Activated T-cell treated with anti-CD3 and anti-CD28 coated beads for 48 hours (primary cell): Measurements from ENCODE around the gene FOXN1.
"Not testable (repeated sequence)": the region's sequence is repeated elsewhere in the genome, so short reads cannot be mapped to it uniquely, and the experiment has no call there.

Experiments used
- DNase-seq: peaks from one replicate; pipeline ENCODE4 v3.0.0-alpha.2; 2020; ENCODE audit warnings: low read depth

FOXN1 gene

DNA sequence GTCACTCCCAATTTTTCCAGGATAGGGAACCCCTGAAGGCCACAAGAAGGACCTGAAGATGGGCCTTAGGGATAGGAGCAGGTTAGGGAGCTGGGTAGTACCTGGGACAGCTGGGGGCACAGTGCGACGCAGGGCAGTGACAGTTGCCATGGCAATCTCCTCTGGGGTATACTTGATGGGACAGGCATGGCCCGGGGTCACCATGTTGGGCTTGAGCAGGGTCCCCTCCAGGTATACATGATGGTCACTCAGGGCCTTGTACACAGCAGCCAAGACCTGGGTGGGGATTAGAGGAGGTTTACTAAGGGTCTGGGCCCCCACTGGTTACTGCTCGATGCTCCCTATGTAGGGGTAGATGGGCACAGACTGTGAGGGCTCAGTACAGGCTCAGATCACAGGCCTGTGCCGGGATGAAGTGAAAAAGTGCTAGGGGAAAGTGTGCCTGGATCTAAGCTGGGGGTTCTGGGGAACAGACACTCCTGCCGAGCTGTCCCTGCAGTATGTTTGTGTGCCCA, 67.9 kb downstream of the FOXN1 start:
- no peak for DNase-seq

DNA sequence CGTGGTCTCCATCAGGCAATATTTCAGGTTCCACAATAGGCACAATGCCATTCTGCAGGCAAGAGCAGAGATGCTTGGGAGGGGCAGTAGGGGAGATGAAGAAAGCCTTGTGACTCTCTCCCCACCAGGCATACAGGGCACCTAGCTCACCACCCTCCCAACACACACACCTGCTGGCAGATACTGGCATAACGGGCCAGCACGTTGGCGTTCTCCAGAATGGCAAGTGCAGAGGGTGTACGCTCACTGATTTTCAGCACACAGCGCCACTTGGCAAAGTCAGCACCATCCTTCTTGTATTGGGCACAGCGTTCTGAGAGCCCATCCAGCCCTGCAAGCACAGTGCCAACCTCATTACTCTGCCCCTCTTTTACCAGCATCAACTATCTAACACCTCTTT, 68.4 kb downstream of the FOXN1 start:
- no peak for DNase-seq

- DNase-seq, result no peak
Measured at GRCh38 chr17:28575126-28575795, 69.1 kb downstream of the FOXN1 start.

DNA sequence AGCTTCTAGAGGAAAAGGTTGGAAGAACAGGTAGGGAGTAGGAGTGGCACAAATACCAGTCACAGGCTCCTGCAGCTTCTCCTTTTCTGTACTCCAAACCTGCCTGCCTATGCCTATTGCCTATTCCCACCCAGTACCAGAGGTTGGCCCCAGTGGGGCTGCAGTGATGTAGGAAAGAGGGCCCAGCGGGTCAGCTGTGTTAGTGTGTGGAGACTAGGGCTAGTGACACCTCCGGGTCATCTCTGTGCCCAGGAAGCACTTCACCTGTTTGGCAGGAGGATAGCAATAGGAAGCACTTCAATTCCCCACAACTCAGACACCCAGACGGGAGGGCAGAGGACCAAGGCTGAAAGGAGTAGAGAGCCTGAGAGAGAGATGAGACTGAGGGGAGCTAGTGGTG, 69.9 kb downstream of the FOXN1 start:
- DNase-seq, result not testable (repeated sequence)

GRCh38 chr17:28576758-28577465, 70.8 kb downstream of the FOXN1 start, which contains the start of gene ALDOC:
Gene ALDOC (minus strand): TSS chr17:28576895. CDS start chr17:28575532, 1,363 bp downstream.
- DNase-seq, result peak; percentile 99

GRCh38 chr17:28577466-28577824, 71.3 kb downstream of the FOXN1 start:
- no peak for DNase-seq

DNA sequence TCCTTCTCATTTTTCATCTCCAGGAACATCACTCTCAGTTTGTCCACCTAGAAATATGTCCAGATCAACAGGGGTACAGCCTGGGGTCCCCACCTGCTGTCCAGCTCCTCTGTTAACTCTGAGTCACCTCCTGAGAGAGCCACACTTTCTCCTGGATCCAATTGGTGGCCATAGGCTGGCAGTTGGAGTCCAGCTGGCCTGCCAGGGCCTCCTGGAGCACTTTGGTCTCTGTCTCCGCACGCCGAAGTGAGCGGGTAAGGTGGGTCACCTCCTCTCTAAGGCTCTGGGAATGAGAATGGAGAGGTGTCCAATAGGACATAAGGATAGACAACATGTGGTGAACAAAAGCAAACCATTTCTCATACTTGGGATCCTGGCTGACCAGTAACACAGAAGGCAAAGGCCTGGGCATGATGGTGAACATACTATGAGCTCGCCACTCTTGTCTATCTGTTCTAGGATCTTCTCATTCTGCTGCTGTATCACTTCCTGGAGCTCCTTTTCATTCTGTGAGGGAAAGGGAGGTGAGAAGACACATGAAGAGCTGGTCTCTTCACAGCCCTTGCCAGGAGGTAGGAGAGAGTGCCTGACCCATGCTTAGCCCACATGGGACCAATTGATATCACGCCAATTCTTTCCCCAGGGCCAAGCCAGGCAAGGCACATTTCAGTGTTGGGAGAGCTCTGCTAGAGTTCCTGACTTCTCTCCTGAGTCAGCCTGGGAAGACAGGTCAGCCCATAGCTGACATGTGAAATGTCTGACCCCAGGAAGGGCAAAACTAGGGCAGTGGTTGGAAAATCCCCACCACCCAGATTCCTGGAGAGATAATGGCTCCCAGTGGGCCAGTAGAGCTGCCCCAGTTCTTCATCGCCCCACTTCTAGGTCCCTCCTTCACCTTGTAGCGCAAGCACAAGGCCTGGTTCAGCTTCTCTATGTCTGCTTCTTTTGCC, 72.4 kb downstream of the FOXN1 start:
- no peak for DNase-seq

DNA sequence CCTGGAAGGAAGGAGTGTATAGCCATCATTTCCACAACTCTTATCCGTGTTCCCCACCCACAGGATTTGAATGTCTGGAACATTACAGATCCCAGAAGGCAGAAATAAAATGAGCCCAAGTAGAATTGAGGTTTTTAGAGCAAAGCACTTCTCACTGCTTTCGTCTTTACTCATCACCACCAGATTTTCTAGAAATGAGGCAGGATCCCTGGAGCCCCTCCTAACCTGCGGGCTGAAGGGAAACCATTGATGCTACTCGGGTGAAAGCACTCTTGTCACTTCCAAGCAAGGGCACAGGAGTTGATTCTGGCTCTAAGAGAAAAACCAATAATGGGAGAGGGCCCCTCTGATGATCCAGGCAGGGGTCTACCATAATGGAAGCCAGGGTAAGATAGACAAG, 73.4 kb downstream of the FOXN1 start:
- peak; percentile 28 for DNase-seq

- no peak for DNase-seq
Measured at GRCh38 chr17:28580959-28581358, 74.8 kb downstream of the FOXN1 start.

DNA sequence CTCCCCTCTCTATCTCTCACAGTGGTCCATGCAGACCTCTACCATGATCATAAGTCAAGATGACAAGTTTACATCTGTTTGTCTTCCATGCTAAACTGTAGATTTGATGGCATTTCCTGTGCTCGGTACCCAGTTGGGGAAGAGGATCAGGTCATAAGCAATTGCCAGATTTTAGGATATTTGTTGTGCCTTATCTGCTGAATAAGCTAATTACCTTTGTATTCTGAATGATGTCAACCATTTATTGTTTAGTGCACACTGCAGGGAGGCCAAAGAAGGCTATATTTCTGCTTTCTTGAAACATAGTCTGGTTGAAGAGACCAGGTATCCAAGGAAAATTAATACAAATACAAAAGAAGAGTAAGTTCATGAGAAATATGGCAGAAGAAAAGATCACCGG, 76.4 kb downstream of the FOXN1 start:
- no peak for DNase-seq

- no peak for DNase-seq
Measured at GRCh38 chr17:28584434-28584833, 78.3 kb downstream of the FOXN1 start.

GRCh38 chr17:28585851-28586250, 79.7 kb downstream of the FOXN1 start:
- no peak for DNase-seq
